Bronchus fibroblast of lung (primary cell): ENCODE measurements around the gene OR3A3. TPM values are rescaled to one million over a fixed set of nuclear protein-coding genes. Genes with fewer than 3 reads are reported as not detected.

Experiments
- total RNA-seq: library from RNA; depleted of rRNA; stranded (reverse); fragments of >200 nt; gene quantifications from 2 replicates; pipeline ENCODE4 v1.2.3, GENCODE V29; 2015

OR3A3 gene
- not detected in 2 replicates for total RNA-seq

DNA sequence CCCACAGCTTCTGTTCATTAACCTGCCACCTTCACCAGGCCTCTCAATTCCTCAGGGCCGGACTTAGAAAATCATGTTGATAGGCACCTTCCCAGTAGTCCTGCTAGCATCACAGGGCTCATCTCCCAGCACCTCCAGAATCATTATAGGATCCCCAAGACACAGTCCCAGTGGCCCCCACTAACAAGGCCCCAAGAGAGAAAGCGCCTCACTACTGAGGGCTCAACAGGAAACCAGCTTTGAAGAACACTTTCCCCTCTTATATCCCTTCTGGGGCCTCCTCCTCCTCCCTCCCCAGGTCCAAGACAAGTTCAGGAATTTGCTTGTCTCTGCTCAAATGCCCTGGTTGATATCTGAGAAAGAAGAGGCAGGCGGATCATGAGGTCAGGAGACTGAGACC, at the start of gene OR3A3:
OR3A3 (plus strand) TSS at position 301 of the 400 bp plus-strand sequence.

GRCh38 chr17:3385869-3386816, 25.0 kb upstream of the OR3A3 start, which contains the start of gene OR3A2:
OR3A2 (minus strand) TSS chr17:3386308.

GRCh38 chr17:3398310-3398709, 12.9 kb upstream of the OR3A3 start, which contains the start of gene OR1E1:
OR1E1 (minus strand) TSS chr17:3398410; CDS start chr17:3398410, 0 bp downstream.

GRCh38 chr17:3433741-3434140, 22.6 kb downstream of the OR3A3 start, which contains the start of gene OR1E2:
OR1E2 (minus strand) TSS chr17:3433841; CDS start chr17:3433841, 0 bp downstream.

DNA sequence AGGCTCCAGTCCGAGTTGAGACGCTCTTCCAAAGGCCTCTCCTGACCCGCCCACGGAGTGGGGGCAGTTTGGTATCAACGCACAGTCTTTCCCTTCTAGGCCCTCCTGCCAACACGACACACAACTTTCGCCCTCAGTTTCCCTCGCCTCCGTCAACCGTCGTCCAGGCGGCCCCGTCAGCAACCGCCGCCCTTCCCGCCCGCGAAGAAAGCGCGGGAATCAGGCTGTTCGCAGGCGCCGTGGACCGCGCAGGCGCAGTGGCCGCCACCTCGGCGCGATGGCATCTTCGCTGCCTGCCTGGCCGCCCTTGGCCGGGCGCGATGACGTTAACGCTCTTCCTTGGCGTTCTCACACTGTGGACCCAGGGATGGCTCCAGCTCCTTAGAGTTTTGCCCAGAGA, 60.4 kb downstream of the OR3A3 start, which contains the start of gene SPATA22:
SPATA22 (minus strand) TSS at position 221 of the 400 bp plus-strand sequence. CDS start 2,494 bp downstream, outside the sequence.

Other genes starting within 250 kb of the OR3A3 start
- not detected in 2 replicates for gene OR1A2, start 213.9 kb upstream of the OR3A3 start, total RNA-seq
- not detected in 2 replicates for gene OR1A1, start 203.7 kb upstream of the OR3A3 start, total RNA-seq
- gene OR3A1, start 113.0 kb upstream of the OR3A3 start, total RNA-seq: not detected in 2 replicates
- not detected in 2 replicates for gene OR3A2, start 25.1 kb upstream of the OR3A3 start, total RNA-seq
- not detected in 2 replicates for gene OR1E1, start 13.0 kb upstream of the OR3A3 start, total RNA-seq
- gene OR1E2, start 22.5 kb downstream of the OR3A3 start, total RNA-seq: not detected in 2 replicates
- gene SPATA22, start 60.4 kb downstream of the OR3A3 start, total RNA-seq: not detected in 2 replicates
- gene ASPA, start 64.6 kb downstream of the OR3A3 start, total RNA-seq: under 0.01 TPM in 1 of 2 replicates, not detected in the other
- under 0.01 and 0.30 TPM in 2 replicates for gene TRPV3, start 146.4 kb downstream of the OR3A3 start, total RNA-seq
- gene TRPV1, start 198.0 kb downstream of the OR3A3 start, total RNA-seq: 0.50 and 1.0 TPM in 2 replicates
- gene SHPK, start 224.9 kb downstream of the OR3A3 start, total RNA-seq: 17.3 and 17.5 TPM in 2 replicates
- gene CTNS, start 225.4 kb downstream of the OR3A3 start, total RNA-seq: 18.7 and 19.9 TPM in 2 replicates